ENCODE data around the gene AOC1. TPM values are rescaled to one million over a fixed set of nuclear protein-coding genes. Genes with fewer than 3 reads are reported as not detected.

Gene AOC1
- total RNA-seq, 2 donors from 2014 or later = not detected

DNA sequence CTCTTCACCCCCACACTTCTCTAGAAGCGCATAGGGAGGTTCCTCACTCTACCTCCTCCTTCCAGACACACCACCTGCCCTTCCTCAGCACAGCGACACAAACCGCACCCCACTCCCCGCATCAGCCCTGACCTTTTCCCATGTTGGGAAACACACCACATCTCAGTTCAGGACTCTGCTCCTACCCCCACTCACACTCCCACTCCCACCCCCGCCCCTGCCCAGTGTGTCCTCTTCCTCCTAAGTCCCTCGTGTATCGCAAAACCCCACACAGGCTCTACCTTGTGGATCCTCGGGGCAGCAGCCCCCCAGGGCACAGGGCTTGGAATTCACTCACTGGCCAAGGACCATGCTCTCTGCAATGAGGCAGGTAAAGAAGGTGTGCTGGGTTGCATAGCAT lies 4.2 kb upstream of the AOC1 start:
- Mint-ChIP-seq H3K27me3 (peaks cover 28% of the 10 kb centered on the region), H3K9me3 (no peaks in the 10 kb centered on the region), H3K36me3 (ENCODE audit: low read depth) (no peaks in the 10 kb centered on the region), H3K4me3 (no peak overlapping the region), H3K4me1 (no peaks in the 10 kb centered on the region), H3K27ac (no peak overlapping the region)
- ATAC-seq (replicated peaks) = no peak

DNA sequence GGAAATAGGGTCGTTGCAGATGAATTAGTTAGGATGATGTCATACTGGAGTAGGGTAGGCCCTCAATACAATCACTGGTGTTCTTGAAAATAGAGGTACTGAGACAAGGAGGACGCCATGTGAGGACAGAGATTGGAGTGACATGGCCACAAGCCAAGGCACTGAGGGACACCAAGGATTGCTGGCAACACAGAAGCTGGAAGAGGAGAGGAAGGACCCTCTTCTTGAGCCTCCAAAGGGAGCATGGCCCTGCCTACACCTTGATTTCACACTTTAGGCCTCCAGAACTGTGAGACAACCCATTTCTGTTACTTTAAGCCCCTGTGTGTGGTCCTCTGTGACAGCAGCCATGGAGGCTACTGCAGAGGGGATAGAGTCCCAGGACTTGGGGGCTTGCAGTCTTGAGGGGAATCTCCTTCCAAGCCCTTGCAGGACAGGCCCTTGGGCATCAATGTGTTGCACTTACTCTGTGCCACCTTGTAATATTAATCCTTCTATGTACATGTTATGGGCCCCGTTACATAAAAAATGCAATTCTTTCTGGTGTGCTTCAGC lies 3.7 kb upstream of the AOC1 start:
- H3K4me1 Mint-ChIP-seq = no peaks in the 10 kb centered on the region
- H3K36me3 Mint-ChIP-seq (ENCODE audit: low read depth) = no peaks in the 10 kb centered on the region
- no peaks in the 10 kb centered on the region for H3K9me3 Mint-ChIP-seq
- no peak overlapping the region for H3K4me3 Mint-ChIP-seq
- H3K27me3 Mint-ChIP-seq = peaks cover 29% of the 10 kb centered on the region
- no peak overlapping the region for H3K27ac Mint-ChIP-seq
- no peak for ATAC-seq (replicated peaks)

- Mint-ChIP-seq H3K4me1 (no peaks in the 10 kb centered on the region), H3K9me3 (no peaks in the 10 kb centered on the region), H3K4me3 (no peak overlapping the region), H3K36me3 (ENCODE audit: low read depth) (no peaks in the 10 kb centered on the region), H3K27ac (no peak overlapping the region), H3K27me3 (peaks cover 29% of the 10 kb centered on the region)
- no peak for ATAC-seq (replicated peaks)
Observed at GRCh38 chr7:150849204-150849775, 3.0 kb upstream of the AOC1 start.

- Mint-ChIP-seq H3K4me3 (no peak overlapping the region), H3K9me3 (no peaks in the 10 kb centered on the region), H3K27ac (no peak overlapping the region), H3K27me3 (peaks cover 29% of the 10 kb centered on the region), H3K36me3 (ENCODE audit: low read depth) (no peaks in the 10 kb centered on the region), H3K4me1 (no peaks in the 10 kb centered on the region)
- peak; percentile 52 for ATAC-seq (replicated peaks)
Observed at GRCh38 chr7:150850273-150850672, 2.0 kb upstream of the AOC1 start.

DNA sequence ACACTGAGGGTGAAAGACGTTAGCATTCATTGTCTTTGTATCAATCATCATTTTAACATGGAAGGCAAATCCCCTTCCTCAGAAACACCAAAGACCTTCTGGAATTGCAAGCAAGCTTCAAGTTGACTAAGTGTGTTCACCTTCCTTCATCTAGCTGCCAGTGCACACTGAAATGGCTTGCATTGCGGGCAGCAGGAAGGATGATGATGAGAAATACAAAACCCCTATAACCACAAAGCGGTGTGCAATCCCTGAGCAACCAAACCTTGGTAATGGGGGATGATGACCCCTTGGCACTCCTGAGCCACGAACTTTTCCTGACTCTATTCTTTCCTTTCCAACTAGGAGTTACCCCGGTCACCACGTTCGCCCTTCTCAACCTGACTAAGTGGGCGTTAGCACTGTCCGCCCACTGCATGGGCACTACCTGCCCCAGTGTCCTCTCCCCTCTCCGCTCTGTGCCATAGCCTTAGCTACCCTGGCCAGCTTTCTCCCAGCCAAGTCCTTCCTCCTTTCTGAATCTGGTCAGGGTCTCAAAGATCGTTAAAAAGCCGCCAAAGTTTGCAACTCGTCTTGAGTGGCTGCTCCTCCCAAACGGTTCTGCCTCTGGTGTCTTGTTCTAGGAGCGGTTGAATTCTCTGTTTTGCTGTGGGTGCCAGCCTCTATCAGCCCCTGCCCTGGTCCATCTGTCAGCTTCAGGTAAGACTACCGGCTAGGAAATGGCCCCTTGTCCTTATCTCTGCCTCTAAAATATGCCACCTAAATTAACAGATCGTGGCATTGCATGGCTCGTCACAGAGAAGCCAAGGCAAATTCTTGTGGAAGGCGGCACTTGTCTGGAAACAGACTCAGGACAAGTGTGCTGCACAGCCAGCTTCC lies 586 bp upstream of the AOC1 start:
- Mint-ChIP-seq H3K9me3 (no peaks in the 10 kb centered on the region), H3K27ac (no peak overlapping the region), H3K27me3 (peaks cover 37% of the 10 kb centered on the region), H3K4me3 (no peak overlapping the region), H3K4me1 (no peaks in the 10 kb centered on the region), H3K36me3 (ENCODE audit: low read depth) (no peaks in the 10 kb centered on the region)
- no peak for ATAC-seq (replicated peaks)

- no peaks in the 10 kb centered on the region for H3K36me3 Mint-ChIP-seq (ENCODE audit: low read depth)
- H3K27ac Mint-ChIP-seq = no peak overlapping the region
- ATAC-seq (replicated peaks) = no peak
- H3K4me1 Mint-ChIP-seq = no peaks in the 10 kb centered on the region
- H3K27me3 Mint-ChIP-seq = peaks cover 37% of the 10 kb centered on the region
- no peak overlapping the region for H3K4me3 Mint-ChIP-seq
- no peaks in the 10 kb centered on the region for H3K9me3 Mint-ChIP-seq
Observed at GRCh38 chr7:150854066-150855000, 2.0 kb downstream of the AOC1 start.

DNA sequence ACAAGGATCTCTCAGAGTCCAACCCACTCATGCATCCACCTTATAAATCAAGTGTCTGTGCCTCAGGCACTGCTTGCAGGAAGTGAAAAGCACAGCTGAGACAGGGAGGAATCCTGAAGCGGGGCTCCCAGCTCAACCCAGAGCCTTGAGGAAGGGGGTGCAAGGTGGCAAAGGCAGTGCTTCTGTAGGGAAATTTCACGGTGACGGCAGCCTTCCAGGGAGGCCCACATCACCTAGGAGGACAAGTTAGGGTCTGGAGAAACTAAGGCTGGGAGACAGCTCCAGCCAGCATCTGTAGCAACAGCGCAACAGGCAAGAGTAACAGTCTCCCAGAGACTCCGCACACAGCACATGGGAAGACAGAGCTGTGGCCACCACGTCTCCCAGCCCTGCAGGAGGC lies 2.7 kb downstream of the AOC1 start:
- Mint-ChIP-seq H3K27me3 (peaks cover 31% of the 10 kb centered on the region), H3K36me3 (ENCODE audit: low read depth) (no peaks in the 10 kb centered on the region), H3K27ac (no peak overlapping the region), H3K4me3 (no peak overlapping the region), H3K4me1 (no peaks in the 10 kb centered on the region), H3K9me3 (no peaks in the 10 kb centered on the region)
- ATAC-seq (replicated peaks) = no peak

- Mint-ChIP-seq H3K4me1 (no peaks in the 10 kb centered on the region), H3K9me3 (no peaks in the 10 kb centered on the region), H3K4me3 (no peak overlapping the region), H3K27me3 (peaks cover 27% of the 10 kb centered on the region), H3K36me3 (ENCODE audit: low read depth) (no peaks in the 10 kb centered on the region), H3K27ac (no peak overlapping the region)
- no peak for ATAC-seq (replicated peaks)
Observed at GRCh38 chr7:150855476-150856302, 3.4 kb downstream of the AOC1 start.

DNA sequence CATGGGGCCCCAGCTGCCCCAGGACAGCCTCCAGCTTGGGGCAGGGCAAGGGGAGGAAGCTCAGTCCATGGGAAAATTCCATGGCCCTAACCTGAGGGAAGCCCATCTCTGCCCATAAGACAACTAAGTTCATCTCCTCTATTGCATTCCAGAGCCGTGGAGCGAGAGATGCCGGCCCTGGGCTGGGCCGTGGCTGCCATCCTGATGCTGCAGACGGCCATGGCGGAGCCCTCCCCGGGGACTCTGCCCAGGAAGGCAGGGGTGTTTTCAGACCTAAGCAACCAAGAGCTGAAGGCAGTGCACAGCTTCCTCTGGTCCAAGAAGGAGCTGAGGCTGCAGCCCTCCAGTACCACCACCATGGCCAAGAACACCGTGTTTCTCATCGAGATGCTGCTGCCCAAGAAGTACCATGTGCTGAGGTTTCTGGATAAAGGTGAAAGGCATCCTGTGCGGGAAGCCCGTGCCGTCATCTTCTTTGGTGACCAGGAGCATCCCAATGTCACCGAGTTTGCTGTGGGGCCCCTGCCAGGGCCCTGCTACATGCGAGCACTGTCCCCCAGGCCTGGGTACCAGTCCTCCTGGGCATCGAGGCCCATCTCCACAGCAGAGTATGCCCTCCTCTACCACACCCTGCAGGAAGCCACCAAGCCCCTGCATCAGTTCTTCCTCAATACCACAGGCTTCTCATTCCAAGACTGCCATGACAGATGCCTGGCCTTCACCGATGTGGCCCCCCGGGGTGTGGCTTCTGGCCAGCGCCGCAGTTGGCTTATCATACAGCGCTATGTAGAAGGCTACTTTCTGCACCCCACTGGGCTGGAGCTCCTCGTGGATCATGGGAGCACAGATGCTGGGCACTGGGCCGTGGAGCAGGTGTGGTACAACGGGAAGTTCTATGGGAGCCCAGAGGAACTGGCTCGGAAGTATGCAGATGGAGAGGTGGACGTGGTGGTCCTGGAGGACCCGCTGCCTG lies 4.3 kb downstream of the AOC1 start:
- Mint-ChIP-seq H3K36me3 (ENCODE audit: low read depth) (no peaks in the 10 kb centered on the region), H3K9me3 (no peaks in the 10 kb centered on the region)
- ATAC-seq (replicated peaks) = no peak

GRCh38 chr7:150857276-150858055 lies 5.1 kb downstream of the AOC1 start:
- Mint-ChIP-seq H3K4me3 (no peak overlapping the region), H3K27me3 (peaks cover 18% of the 10 kb centered on the region), H3K27ac (no peak overlapping the region), H3K4me1 (no peaks in the 10 kb centered on the region), H3K9me3 (no peaks in the 10 kb centered on the region), H3K36me3 (ENCODE audit: low read depth) (no peaks in the 10 kb centered on the region)
- no peak for ATAC-seq (replicated peaks)

More for the DNA sequence above, 4.3 kb downstream of the AOC1 start:
- peaks cover 20% of the 10 kb centered on the region for H3K27me3 Mint-ChIP-seq
- H3K4me1 Mint-ChIP-seq = no peaks in the 10 kb centered on the region
- H3K27ac Mint-ChIP-seq = no peak overlapping the region
- no peak overlapping the region for H3K4me3 Mint-ChIP-seq

DNA sequence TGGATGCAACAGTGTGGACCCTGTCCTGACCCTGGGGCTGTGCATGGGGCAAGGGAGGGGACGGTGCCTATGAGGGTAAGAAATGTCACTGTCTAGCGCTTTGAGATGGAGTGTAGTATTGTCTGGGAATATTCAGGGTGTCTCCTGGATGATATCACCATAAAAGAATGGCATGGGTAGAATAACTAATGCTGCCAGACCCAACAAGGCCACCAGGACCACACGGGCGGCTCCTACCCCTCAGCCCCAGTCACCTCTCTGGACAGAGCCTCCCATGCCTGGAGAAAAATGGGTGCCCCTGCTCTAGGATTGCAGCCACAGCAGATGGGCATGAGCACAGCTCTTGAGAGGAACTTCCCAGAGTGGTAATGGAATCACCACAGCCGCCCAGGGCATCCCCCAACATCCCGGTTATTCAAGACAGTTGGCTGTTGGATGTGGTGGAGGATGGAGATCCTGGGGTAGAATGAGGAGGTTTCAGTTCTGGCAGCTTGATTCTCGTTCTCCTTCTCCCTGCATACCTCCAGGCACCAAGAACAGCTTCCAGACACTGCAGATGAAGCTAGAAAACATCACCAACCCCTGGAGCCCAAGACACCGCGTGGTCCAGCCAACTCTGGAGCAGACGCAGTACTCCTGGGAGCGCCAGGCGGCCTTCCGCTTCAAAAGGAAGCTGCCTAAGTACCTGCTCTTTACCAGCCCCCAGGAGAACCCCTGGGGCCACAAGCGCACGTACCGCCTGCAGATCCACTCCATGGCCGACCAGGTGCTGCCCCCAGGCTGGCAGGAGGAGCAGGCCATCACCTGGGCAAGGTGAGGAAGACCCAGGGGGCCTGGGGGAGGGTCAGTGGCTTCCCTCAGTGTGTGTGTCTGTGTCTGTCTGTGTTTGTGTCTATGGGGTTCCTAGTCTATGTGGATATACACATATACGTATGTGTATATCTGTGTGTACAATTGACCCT lies 6.2 kb downstream of the AOC1 start:
- no peak for ATAC-seq (replicated peaks)
- Mint-ChIP-seq H3K4me1 (no peaks in the 10 kb centered on the region), H3K27ac (no peak overlapping the region), H3K27me3 (peaks cover 12% of the 10 kb centered on the region), H3K36me3 (ENCODE audit: low read depth) (no peaks in the 10 kb centered on the region), H3K9me3 (no peaks in the 10 kb centered on the region), H3K4me3 (no peak overlapping the region)
